ENCODE data around the gene PIAS4.
A peak's percentile ranks its signal among the peaks of the same experiment; 100 is the strongest.
"Not testable (repeated sequence)": the region's sequence is repeated elsewhere in the genome, so short reads cannot be mapped to it uniquely, and the experiment has no call there.

The PIAS4 gene

DNA sequence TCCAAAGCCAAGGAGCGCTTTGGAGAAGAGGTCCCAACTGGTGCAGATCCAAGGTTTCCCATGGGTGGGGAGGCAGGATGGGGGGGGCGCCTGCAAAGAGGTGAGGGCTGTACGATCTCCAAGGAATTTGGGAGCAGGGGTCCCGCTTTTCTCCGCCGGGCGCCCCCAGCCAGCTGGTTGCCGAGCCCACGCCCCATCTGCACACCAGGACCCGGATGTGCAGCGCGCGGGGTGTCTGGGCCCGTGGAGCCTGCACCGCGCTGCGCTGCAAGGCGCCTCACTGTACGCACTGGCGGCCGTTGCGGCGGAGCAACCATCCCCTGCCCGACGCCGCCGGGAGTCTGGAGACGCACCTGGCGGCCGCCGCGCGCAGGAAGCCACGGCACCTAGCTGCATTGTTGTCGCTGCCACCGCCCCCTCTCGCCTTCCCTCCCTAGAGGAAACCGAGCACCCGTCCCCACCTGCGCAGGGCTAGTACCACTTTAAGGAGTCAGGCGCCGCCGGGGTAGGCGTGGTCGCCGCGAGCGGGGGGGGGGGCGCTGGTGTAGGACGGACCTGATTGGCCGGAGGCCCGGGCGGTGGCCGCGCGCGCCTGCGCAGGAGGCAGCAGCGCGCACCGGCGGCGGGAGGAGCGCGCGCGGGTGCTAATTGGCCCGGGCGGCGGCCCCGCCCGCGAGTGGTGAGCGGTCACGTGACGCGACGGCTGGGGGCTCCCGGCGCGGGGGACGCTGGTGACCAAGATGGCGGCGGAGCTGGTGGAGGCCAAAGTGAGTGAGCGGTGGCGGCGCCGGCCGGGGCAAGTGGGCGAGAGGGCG, at the start of gene PIAS4:
Gene PIAS4, plus strand, starts transcription at position 716 of the 815 bp plus-strand sequence. Its CDS starts 25 bp downstream, at position 741.
- peak; percentile 97 for DNase-seq

GRCh38 chr19:3958836-3959765, 48.4 kb upstream of the PIAS4 start:
- no peak for DNase-seq

GRCh38 chr19:3959766-3960131, 47.8 kb upstream of the PIAS4 start:
- no peak for DNase-seq

DNA sequence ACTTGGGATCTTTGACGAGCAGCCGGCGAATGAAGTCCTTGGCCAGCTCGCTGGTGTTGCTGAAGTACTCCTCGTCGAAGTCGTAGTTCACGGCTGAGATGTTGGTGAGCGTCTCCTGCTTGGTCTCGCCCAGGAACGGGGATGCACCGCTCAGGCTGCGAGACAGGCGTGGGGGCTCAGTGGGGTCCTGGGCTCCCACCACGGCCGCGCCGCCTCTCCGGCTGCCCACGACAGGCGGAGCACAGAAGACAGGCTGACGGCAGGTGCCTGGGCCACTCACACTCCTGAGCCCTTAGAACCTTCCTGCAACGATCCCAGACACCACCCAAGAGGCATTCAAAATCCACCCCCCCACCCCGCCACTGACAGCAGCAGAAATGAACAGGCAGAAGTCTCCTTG, 46.5 kb upstream of the PIAS4 start:
- no peak for DNase-seq

- no peak for DNase-seq
These were observed 43.9 kb upstream of the PIAS4 start for GRCh38 chr19:3963458-3964255.

GRCh38 chr19:3964256-3965194, 43.0 kb upstream of the PIAS4 start:
- no peak for DNase-seq

DNA sequence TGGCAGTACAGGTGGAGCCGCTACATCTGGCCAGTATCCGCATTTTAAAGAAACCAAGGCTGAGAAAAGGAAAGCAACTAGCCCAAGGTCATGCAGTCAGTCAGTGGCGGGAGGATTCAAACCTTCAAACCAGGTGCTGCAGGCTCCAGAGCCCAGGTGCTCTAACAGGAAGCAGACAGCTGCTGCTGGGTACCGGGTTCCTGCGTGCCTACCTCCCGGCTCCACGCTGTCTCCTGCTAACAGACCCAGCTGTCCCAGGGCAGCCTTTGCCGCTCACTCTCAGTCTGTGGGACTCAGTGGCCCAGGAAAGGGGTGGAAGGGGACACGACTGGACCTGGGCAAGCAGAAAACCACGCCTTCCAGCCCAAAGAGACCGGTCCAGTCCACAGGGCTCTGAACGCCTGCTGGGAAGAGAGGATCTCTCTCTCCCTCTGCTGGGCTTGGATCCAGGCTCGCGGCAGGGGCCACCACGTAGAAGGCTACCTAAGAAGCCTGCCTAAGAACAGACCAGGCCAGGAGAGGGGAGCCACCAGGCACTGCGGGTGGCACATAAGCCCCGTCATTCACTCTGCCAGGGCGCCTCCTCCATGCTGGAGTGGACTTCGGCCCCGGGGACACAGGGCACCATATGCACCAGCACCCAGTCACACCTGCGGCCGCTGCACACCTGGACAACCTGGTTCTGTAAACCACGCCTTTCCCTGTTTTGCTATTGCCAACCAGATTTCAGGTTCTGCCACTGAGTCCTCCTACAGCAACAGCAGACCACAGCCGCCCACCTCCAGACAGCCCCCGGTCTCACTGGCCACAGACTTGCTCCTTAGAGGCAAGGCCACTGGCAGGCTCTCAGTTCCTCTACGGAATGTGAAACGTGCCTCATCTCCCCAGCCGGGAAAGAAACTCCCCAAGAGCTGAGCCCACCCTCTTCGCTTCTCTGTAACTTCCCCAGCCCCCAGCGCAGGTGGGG, 41.2 kb upstream of the PIAS4 start:
- DNase-seq = no peak

GRCh38 chr19:3967983-3968382, 39.6 kb upstream of the PIAS4 start:
- DNase-seq = not testable (repeated sequence)

DNA sequence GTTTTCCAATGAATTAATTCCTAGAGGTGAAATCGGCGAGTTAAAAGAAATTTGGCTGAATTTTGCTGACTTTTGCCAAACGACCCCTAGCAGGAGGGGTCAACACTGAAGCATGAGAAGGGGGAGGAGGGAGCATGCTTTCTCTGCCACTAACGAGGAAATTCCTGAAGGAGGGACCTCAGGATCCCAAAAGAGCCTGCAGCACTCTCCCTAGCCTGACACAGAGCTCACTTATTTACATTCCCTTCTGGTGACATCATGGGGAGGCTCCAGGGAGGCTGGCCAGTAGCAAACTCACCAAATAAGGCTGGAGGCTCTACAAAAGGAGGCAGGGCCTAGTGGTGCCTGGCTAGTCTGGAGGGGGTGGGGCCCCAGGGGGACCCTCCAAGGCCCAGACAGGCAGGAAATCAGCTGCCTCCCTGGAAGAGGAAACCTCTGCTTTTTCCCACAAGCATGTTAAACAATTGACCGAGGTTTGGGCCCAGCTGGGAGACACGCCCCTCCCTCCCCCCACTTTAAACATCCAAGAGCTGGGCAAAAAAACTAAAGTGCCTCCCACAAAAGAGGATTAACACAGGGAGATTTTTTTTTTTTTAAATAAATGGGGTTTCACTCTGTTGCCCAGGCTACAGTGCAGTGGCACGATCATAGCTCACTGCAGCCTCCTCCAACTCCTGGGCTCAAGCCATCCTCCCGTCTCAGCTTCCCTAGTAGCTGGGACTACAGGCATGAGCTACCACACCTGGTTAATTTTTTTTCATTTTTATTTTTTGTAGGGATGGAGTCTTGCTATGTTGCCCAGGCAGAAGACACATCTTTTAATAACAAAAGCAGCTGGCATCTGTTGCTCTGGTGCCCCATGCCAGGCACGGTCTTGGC, 38.7 kb upstream of the PIAS4 start:
- peak; percentile 39 for DNase-seq

- no peak for DNase-seq
These were observed 37.9 kb upstream of the PIAS4 start for GRCh38 chr19:3969435-3970312.

- DNase-seq = no peak
These were observed 37.2 kb upstream of the PIAS4 start for GRCh38 chr19:3970313-3970807.

DNA sequence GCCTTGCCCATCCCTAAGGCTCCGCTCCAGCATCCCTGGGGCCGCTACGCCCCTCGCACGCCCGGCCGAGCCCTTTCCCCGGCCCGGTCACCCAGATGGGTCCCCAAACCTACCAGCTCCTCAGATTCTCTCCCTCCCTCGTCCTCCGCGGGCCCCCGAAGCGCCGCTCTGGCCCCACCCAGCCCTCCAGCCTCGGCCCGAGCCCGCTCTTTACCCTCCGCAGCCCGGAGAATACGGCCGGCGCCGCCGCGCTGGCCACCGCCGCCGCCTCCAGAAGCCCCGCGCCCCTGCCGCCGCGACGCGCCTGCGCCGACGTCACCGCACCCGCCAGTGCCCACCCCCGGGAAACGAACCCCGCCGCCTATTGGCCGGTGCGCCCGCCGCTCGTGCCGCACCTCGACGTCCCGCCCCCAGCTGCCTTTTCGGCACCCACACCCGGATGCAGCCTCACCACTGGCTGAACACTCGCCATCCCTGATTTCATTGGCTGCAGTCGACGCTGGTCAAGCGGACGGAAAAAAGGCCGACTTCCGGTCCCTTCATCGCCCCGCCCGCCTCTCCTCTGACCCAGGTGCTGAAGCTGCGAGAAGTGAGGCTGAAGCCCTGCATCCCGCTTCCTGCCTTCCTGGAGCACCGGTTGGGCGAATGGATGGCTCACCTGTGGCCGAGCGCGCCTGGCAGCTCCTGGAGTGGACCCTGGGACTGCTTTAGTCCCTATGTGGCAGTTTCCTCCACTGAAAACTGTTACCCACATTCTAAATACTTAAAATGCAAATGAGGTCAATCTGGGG, 36.5 kb upstream of the PIAS4 start, which contains the start of gene DAPK3:
Gene DAPK3, minus strand, starts transcription at position 292 of the 791 bp plus-strand sequence. CDS start 1,364 bp downstream, outside the sequence.
- DNase-seq = peak; percentile 97

GRCh38 chr19:3975144-3975543, 32.4 kb upstream of the PIAS4 start:
- no peak for DNase-seq

DNA sequence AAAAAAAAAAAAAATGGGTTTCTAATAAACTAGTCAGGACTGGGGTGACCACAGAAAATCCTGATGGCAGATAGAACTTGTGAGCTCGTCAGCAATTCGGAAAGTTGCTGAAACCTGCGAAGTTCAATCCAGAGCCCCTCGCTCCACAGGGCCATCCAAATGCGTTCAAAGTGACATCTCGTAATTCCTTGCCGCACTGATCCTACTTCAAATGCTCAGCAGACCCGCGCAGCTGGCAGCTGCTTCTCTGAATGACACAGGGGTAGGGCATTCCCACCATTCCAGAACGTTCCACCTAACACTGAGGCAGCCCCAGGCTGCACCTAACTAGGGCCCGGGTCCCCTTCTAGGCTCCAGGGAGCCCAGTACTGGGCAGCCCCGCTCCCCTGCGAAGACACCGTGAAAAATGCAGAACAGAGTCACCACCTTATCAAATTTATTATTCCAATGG, 31.9 kb upstream of the PIAS4 start:
- DNase-seq = no peak

GRCh38 chr19:3976495-3977241, 30.9 kb upstream of the PIAS4 start:
- DNase-seq = no peak

All from inflammatory macrophage treated with lipopolysaccharide for 4 hours (primary cell).